GM23338 (cell line): ENCODE data around the gene WRNIP1. TPM values are rescaled to one million over a fixed set of nuclear protein-coding genes. Genes with fewer than 3 reads are reported as not detected.

Experiments used
- ATAC-seq: fragments of 200-7000 bp; cut with Tn5 transposase; 3 replicates; pipeline ENCODE4 v1.9.1; 2020
- DNase-seq: peaks from one replicate; pipeline ENCODE4 v3.0.0-alpha.2; 2015; ENCODE audit warnings: low spot score
- H2AFZ ChIP-seq: fragments of 200-600 bp; sonication (generic); 2 replicates; pipeline ENCODE4 v1.8.0; 2016; ENCODE audit warnings: antibody characterized with exemption, mild to moderate bottlenecking, moderate library complexity
- H3F3A ChIP-seq: fragments of 200-600 bp; sonication (generic); replicated peaks from 2 replicates; pipeline ENCODE4 v1.8.0; 2017; ENCODE audit warnings: antibody characterized with exemption, mixed run types, low read depth
- H3K27ac ChIP-seq: fragments of 200-600 bp; sonication (generic); 2 replicates; pipeline ENCODE4 v1.6.1; 2016; ENCODE audit warnings: low read depth
- H3K27me3 ChIP-seq: fragments of 200-600 bp; sonication (generic); 2 replicates; pipeline ENCODE4 v1.8.0; 2016; ENCODE audit warnings: mild to moderate bottlenecking, mixed run types, moderate library complexity; ENCODE audit not compliant: insufficient read depth
- H3K36me3 ChIP-seq: fragments of 200-600 bp; sonication (generic); 2 replicates; pipeline ENCODE4 v1.8.0; 2016; ENCODE audit warnings: mild to moderate bottlenecking; ENCODE audit not compliant: insufficient read depth
- H3K4me1 ChIP-seq: fragments of 200-600 bp; sonication (generic); 2 replicates; pipeline ENCODE4 v1.8.0; 2016; ENCODE audit warnings: mild to moderate bottlenecking, moderate library complexity; ENCODE audit not compliant: insufficient read depth
- H3K4me2 ChIP-seq: fragments of 200-600 bp; sonication (generic); 2 replicates; pipeline ENCODE4 v1.7.1; 2017; ENCODE audit warnings: mixed run types
- H3K4me3 ChIP-seq: fragments of 200-600 bp; sonication (generic); 2 replicates; pipeline ENCODE4 v1.6.1; 2016; ENCODE audit warnings: mixed run types
- H3K79me2 ChIP-seq: fragments of 200-600 bp; sonication (generic); replicated peaks from 2 replicates; pipeline ENCODE4 v1.8.0; 2017; ENCODE audit warnings: mild to moderate bottlenecking; ENCODE audit not compliant: insufficient read depth
- H3K9me2 ChIP-seq: fragments of 200-600 bp; sonication (generic); 2 replicates; pipeline ENCODE4 v1.8.0; 2017; ENCODE audit not compliant: insufficient read depth
- H4K20me1 ChIP-seq: fragments of 200-600 bp; sonication (generic); replicated peaks from 2 replicates; pipeline ENCODE4 v1.8.0; 2017; ENCODE audit warnings: mild to moderate bottlenecking; ENCODE audit not compliant: insufficient read depth
- H3K27ac Mint-ChIP-seq: 2 replicates; pipeline ENCODE4 v1.8.0; 2020; ENCODE audit warnings: inconsistent platforms, mild to moderate bottlenecking, moderate library complexity, mixed read lengths
- H3K27me3 Mint-ChIP-seq: 3 replicates; pipeline ENCODE4 v1.8.0; 2022; ENCODE audit warnings: low read depth, mild to moderate bottlenecking, moderate library complexity, mixed read lengths, inconsistent platforms; ENCODE audit not compliant: insufficient read depth, poor library complexity
- H3K36me3 Mint-ChIP-seq: 3 replicates; pipeline ENCODE4 v1.8.0; 2021; ENCODE audit warnings: low read depth, mild to moderate bottlenecking, inconsistent platforms, moderate library complexity, mixed read lengths
- H3K4me1 Mint-ChIP-seq: 3 replicates; pipeline ENCODE4 v1.8.0; 2020; ENCODE audit warnings: mild to moderate bottlenecking, inconsistent platforms, mixed read lengths
- H3K4me3 Mint-ChIP-seq: 3 replicates; pipeline ENCODE4 v1.8.0; 2021; ENCODE audit warnings: moderate library complexity, mild to moderate bottlenecking, inconsistent platforms, mixed read lengths
- H3K9me3 Mint-ChIP-seq: 3 replicates; pipeline ENCODE4 v1.8.0; 2020; ENCODE audit warnings: moderate library complexity, mild to moderate bottlenecking, inconsistent platforms, mixed read lengths
- CREB1 ChIP-seq: fragments of 250-450 bp; sonication (Bioruptor Pico); IDR thresholded peaks from 2 replicates; pipeline ENCODE4 v1.5.0; 2020; ENCODE audit warnings: low read depth, mild to moderate bottlenecking, moderate library complexity
- EZH2 ChIP-seq: fragments of 200-600 bp; sonication (generic); IDR thresholded peaks from one replicate; pipeline ENCODE4 v1.8.0; 2017; ENCODE audit warnings: antibody characterized with exemption, mild to moderate bottlenecking, low read depth; ENCODE audit not compliant: unreplicated experiment
- EZH2phosphoT487 ChIP-seq: fragments of 200-600 bp; sonication (generic); IDR thresholded peaks from one replicate; pipeline ENCODE4 v1.8.1; 2018; ENCODE audit warnings: antibody characterized with exemption; ENCODE audit not compliant: unreplicated experiment
- JUNB ChIP-seq: IDR thresholded peaks from one replicate; pipeline ENCODE4 v1.6.1; 2016; ENCODE audit warnings: antibody characterized with exemption; ENCODE audit not compliant: unreplicated experiment
- NANOG ChIP-seq: IDR thresholded peaks from 2 replicates; pipeline ENCODE4 v1.6.1; 2016; ENCODE audit warnings: antibody characterized with exemption, borderline replicate concordance
- POLR2AphosphoS5 ChIP-seq: IDR thresholded peaks from 2 replicates; pipeline ENCODE4 v1.6.1; 2016; ENCODE audit warnings: antibody characterized with exemption, low read depth
- STAT1 ChIP-seq: IDR thresholded peaks from one replicate; pipeline ENCODE4 v1.6.1; 2016; ENCODE audit warnings: antibody characterized with exemption; ENCODE audit not compliant: unreplicated experiment
- ZNF114 ChIP-seq: fragments of 250-450 bp; sonication (Bioruptor Pico); IDR thresholded peaks from 2 replicates; pipeline ENCODE4 v1.5.0; 2020; ENCODE audit warnings: mild to moderate bottlenecking, moderate library complexity
- ZNF331 ChIP-seq: fragments of 250-450 bp; sonication (Bioruptor Pico); IDR thresholded peaks from 2 replicates; pipeline ENCODE4 v1.5.0; 2020; ENCODE audit warnings: low read depth, mild to moderate bottlenecking, moderate library complexity
- polyA plus RNA-seq: library from polyadenylated mRNA; unstranded; fragments of >200 nt; fragmentation: Nextera tagmentation; extraction: Ambion mirVana; gene quantifications from 2 replicates; pipeline ENCODE4 v1.2.1, GENCODE V29; 2016
- total RNA-seq: library from RNA; depleted of rRNA; stranded (reverse); fragments of >200 nt; shearing (Covaris generic); gene quantifications from 2 replicates; pipeline ENCODE4 v1.2.3, GENCODE V29; 2014
- TF ChIP-seq, protein P1 (sequence below), 2 experiments: fragments of 200-600 bp in 1 of 2; sonication (generic) in 1 of 2; conservative IDR thresholded peaks; 2 replicates each; pipeline versions ENCODE4 v1.5.1 to v1.6.1; 2016 to 2017; ENCODE audit warnings: antibody characterized with exemption in 2 of 2, low read depth in 2 of 2, mild to moderate bottlenecking in 2 of 2, moderate library complexity in 1 of 2
- TF ChIP-seq, protein P2 (sequence below): IDR thresholded peaks from one replicate; pipeline ENCODE4 v1.6.1; 2018; ENCODE audit warnings: antibody characterized with exemption; ENCODE audit not compliant: unreplicated experiment
- TF ChIP-seq, protein P3 (sequence below): IDR thresholded peaks from 2 replicates; pipeline ENCODE4 v1.6.1; 2016; ENCODE audit warnings: antibody characterized with exemption
- TF ChIP-seq, protein P4 (sequence below): fragments of 250-450 bp; sonication (Bioruptor Pico); IDR thresholded peaks from 2 replicates; pipeline ENCODE4 v1.5.0; 2020; ENCODE audit warnings: mild to moderate bottlenecking, moderate library complexity

Gene WRNIP1
- total and polyA plus RNA-seq, 2 experiments from 2014 or later: 27.6 to 66.0 TPM

DNA sequence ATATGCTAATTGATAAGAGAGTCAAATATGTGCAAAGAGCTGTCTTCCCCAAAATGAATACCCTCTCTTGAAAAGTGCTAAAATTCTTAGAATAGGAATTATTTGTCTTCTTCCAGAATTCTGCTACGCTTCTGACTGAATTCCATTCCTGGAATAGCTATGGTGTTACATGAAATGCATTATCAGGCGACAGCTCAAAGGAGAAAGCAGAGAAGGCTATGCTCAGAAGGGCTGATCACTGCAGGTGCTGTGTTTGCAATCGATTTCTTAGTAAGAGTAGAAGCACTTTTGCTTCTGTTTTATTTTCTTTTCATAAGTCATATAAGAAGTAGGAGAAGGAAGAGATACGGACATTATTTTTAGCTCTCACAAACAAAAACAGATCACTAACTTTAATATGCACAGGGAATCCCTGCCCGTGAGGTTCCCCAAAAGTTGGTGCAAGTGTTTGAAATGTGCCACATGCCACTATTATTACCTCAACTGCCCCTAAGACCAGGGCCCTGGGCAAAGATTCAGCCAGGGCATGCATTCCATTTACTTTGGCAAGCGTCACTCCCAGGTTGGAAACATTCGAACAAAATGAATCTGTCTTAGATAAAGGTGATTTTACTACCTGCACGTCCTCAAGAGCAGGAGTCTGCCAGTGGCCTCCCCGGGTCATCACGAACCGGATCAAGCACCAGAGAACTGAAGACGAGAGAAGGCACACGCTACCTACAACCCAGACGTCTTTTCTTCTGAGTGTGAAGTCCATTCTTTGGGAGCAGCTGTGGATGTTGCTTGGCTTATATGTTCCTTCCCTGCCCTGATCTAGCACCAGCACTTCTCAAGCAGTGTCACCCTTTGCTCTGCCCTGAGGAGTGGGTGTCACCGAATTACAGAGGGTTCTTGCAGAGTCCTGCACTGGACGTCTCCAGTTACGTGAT lies 21.6 kb upstream of the WRNIP1 start:
- Histone ChIP-seq H3K4me3 (no peak overlapping the region), H3K9me2 (no peaks in the 10 kb centered on the region; the same call in 1 of the 2 replicates), H3K4me2 (no peak overlapping the region), H3K36me3 (no peaks in the 10 kb centered on the region), H3K79me2 (no peaks in the 10 kb centered on the region), H4K20me1 (no peaks in the 10 kb centered on the region), H3K4me1 (no peaks in the 10 kb centered on the region), H3K27me3 (no peaks in the 10 kb centered on the region), H3K27ac (no peak overlapping the region), H2AFZ (peak overlapping the region; percentile 69), H3F3A (no peaks in the 10 kb centered on the region)
- H3K36me3 Mint-ChIP-seq: no peaks in the 10 kb centered on the region
- H3K27ac Mint-ChIP-seq: no peak overlapping the region
- peaks cover 4% of the 10 kb centered on the region for H3K27me3 Mint-ChIP-seq
- H3K4me1 Mint-ChIP-seq: peaks cover 17% of the 10 kb centered on the region
- TF ChIP-seq STAT1 (no peak), JUNB (no peak), ZNF331 (CRISPR knock-in tag) (no peak), EZH2 (no peak), POLR2AphosphoS5 (no peak), EZH2phosphoT487 (no peak), CREB1 (CRISPR knock-in tag) (no peak), NANOG (no peak), ZNF114 (no peak)
- TF ChIP-seq, protein P1, sequence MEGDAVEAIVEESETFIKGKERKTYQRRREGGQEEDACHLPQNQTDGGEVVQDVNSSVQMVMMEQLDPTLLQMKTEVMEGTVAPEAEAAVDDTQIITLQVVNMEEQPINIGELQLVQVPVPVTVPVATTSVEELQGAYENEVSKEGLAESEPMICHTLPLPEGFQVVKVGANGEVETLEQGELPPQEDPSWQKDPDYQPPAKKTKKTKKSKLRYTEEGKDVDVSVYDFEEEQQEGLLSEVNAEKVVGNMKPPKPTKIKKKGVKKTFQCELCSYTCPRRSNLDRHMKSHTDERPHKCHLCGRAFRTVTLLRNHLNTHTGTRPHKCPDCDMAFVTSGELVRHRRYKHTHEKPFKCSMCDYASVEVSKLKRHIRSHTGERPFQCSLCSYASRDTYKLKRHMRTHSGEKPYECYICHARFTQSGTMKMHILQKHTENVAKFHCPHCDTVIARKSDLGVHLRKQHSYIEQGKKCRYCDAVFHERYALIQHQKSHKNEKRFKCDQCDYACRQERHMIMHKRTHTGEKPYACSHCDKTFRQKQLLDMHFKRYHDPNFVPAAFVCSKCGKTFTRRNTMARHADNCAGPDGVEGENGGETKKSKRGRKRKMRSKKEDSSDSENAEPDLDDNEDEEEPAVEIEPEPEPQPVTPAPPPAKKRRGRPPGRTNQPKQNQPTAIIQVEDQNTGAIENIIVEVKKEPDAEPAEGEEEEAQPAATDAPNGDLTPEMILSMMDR (conservative IDR thresholded peaks at IDR 0.05; ENCODE audit: low read depth in 2 of 2): no peak
- TF ChIP-seq, protein P2, sequence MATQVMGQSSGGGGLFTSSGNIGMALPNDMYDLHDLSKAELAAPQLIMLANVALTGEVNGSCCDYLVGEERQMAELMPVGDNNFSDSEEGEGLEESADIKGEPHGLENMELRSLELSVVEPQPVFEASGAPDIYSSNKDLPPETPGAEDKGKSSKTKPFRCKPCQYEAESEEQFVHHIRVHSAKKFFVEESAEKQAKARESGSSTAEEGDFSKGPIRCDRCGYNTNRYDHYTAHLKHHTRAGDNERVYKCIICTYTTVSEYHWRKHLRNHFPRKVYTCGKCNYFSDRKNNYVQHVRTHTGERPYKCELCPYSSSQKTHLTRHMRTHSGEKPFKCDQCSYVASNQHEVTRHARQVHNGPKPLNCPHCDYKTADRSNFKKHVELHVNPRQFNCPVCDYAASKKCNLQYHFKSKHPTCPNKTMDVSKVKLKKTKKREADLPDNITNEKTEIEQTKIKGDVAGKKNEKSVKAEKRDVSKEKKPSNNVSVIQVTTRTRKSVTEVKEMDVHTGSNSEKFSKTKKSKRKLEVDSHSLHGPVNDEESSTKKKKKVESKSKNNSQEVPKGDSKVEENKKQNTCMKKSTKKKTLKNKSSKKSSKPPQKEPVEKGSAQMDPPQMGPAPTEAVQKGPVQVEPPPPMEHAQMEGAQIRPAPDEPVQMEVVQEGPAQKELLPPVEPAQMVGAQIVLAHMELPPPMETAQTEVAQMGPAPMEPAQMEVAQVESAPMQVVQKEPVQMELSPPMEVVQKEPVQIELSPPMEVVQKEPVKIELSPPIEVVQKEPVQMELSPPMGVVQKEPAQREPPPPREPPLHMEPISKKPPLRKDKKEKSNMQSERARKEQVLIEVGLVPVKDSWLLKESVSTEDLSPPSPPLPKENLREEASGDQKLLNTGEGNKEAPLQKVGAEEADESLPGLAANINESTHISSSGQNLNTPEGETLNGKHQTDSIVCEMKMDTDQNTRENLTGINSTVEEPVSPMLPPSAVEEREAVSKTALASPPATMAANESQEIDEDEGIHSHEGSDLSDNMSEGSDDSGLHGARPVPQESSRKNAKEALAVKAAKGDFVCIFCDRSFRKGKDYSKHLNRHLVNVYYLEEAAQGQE: no peak
- TF ChIP-seq, protein P3, sequence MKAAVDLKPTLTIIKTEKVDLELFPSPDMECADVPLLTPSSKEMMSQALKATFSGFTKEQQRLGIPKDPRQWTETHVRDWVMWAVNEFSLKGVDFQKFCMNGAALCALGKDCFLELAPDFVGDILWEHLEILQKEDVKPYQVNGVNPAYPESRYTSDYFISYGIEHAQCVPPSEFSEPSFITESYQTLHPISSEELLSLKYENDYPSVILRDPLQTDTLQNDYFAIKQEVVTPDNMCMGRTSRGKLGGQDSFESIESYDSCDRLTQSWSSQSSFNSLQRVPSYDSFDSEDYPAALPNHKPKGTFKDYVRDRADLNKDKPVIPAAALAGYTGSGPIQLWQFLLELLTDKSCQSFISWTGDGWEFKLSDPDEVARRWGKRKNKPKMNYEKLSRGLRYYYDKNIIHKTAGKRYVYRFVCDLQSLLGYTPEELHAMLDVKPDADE: no peak
- TF ChIP-seq, protein P4, sequence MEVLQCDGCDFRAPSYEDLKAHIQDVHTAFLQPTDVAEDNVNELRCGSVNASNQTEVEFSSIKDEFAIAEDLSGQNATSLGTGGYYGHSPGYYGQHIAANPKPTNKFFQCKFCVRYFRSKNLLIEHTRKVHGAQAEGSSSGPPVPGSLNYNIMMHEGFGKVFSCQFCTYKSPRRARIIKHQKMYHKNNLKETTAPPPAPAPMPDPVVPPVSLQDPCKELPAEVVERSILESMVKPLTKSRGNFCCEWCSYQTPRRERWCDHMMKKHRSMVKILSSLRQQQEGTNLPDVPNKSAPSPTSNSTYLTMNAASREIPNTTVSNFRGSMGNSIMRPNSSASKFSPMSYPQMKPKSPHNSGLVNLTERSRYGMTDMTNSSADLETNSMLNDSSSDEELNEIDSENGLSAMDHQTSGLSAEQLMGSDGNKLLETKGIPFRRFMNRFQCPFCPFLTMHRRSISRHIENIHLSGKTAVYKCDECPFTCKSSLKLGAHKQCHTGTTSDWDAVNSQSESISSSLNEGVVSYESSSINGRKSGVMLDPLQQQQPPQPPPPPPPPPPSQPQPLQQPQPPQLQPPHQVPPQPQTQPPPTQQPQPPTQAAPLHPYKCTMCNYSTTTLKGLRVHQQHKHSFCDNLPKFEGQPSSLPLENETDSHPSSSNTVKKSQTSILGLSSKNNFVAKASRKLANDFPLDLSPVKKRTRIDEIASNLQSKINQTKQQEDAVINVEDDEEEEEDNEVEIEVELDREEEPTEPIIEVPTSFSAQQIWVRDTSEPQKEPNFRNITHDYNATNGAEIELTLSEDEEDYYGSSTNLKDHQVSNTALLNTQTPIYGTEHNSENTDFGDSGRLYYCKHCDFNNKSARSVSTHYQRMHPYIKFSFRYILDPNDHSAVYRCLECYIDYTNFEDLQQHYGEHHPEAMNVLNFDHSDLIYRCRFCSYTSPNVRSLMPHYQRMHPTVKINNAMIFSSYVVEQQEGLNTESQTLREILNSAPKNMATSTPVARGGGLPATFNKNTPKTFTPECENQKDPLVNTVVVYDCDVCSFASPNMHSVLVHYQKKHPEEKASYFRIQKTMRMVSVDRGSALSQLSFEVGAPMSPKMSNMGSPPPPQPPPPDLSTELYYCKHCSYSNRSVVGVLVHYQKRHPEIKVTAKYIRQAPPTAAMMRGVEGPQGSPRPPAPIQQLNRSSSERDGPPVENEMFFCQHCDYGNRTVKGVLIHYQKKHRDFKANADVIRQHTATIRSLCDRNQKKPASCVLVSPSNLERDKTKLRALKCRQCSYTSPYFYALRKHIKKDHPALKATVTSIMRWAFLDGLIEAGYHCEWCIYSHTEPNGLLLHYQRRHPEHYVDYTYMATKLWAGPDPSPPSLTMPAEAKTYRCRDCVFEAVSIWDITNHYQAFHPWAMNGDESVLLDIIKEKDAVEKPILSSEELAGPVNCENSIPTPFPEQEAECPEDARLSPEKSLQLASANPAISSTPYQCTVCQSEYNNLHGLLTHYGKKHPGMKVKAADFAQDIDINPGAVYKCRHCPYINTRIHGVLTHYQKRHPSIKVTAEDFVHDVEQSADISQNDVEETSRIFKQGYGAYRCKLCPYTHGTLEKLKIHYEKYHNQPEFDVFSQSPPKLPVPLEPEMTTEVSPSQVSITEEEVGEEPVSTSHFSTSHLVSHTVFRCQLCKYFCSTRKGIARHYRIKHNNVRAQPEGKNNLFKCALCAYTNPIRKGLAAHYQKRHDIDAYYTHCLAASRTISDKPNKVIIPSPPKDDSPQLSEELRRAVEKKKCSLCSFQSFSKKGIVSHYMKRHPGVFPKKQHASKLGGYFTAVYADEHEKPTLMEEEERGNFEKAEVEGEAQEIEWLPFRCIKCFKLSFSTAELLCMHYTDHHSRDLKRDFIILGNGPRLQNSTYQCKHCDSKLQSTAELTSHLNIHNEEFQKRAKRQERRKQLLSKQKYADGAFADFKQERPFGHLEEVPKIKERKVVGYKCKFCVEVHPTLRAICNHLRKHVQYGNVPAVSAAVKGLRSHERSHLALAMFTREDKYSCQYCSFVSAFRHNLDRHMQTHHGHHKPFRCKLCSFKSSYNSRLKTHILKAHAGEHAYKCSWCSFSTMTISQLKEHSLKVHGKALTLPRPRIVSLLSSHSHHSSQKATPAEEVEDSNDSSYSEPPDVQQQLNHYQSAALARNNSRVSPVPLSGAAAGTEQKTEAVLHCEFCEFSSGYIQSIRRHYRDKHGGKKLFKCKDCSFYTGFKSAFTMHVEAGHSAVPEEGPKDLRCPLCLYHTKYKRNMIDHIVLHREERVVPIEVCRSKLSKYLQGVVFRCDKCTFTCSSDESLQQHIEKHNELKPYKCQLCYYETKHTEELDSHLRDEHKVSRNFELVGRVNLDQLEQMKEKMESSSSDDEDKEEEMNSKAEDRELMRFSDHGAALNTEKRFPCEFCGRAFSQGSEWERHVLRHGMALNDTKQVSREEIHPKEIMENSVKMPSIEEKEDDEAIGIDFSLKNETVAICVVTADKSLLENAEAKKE: no peak
- no peak overlapping the region for H3K4me3 Mint-ChIP-seq
- DNase-seq: no peak
- H3K9me3 Mint-ChIP-seq: no peaks in the 10 kb centered on the region
- no peak; the same call in 2 of the 3 replicates for ATAC-seq
